Epithelial cell of esophagus (primary cell): ENCODE data around the gene STBD1.

Source experiments
- DNase-seq: peaks from one replicate; pipeline ENCODE4 v3.0.0; 2010; ENCODE audit warnings: low read depth
- H3K4me3 ChIP-seq: 2 replicates; pipeline ENCODE4 v1.5.1; 2011; ENCODE audit warnings: mild to moderate bottlenecking, low read length, control low read depth
- TF ChIP-seq, protein P1 (sequence below): IDR thresholded peaks from 2 replicates; pipeline ENCODE4 v1.5.1; 2011; ENCODE audit warnings: low read depth, mild to moderate bottlenecking, low read length, control low read depth, inconsistent platforms; ENCODE audit not compliant: insufficient read depth; ENCODE audit errors: missing control alignments

STBD1 gene

DNA sequence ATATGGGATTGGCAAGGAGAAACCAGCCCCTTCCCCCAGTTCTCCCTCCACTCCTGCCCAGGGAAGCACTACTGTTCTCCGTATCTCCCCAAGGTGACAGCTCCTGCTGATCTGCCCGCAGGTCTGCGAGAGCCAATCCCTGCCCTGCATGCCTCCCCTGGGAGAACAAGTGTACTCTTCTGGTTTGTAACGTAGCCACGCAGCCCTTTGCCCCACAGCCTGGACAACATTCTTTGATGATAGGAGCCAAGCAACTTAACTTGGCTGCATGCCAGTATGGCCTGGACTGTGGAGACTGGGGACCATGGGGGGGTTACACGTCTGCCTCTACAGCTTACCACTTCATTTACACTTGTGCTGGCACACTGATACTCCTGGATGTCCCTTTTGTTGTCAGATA lies 2.0 kb downstream of the STBD1 start:
- TF ChIP-seq, protein P1, sequence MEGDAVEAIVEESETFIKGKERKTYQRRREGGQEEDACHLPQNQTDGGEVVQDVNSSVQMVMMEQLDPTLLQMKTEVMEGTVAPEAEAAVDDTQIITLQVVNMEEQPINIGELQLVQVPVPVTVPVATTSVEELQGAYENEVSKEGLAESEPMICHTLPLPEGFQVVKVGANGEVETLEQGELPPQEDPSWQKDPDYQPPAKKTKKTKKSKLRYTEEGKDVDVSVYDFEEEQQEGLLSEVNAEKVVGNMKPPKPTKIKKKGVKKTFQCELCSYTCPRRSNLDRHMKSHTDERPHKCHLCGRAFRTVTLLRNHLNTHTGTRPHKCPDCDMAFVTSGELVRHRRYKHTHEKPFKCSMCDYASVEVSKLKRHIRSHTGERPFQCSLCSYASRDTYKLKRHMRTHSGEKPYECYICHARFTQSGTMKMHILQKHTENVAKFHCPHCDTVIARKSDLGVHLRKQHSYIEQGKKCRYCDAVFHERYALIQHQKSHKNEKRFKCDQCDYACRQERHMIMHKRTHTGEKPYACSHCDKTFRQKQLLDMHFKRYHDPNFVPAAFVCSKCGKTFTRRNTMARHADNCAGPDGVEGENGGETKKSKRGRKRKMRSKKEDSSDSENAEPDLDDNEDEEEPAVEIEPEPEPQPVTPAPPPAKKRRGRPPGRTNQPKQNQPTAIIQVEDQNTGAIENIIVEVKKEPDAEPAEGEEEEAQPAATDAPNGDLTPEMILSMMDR: no peak
- no peak overlapping the region for H3K4me3 ChIP-seq
- DNase-seq: no peak

DNA sequence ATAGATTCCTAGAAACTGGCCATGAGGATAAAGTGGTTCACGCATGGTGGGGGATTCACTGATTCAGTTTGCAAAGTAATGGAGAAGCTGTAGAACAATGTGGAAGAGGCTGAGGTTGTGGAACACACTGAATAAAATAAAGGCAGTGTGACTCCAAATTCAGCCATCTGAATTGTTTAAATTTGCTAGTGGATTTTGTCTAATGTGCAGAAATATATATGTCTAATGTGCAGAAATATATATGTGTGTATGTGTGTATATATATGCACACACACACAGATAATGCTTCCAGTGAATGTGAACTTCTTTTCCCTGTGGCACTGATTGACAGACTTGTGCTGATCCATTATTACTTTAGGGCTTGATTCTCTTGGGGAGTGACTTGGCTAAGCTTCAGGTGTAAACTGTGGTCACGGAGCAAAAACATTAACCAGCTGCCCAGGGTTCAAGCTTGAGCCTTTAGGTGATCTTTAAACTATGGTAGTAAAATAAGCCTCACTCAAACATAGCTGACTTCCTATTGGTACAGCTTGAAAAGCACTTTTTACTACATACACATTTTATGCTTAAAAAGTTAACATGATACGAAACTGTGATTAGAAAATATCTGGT lies 3.5 kb downstream of the STBD1 start:
- H3K4me3 ChIP-seq: no peak overlapping the region
- TF ChIP-seq, protein P1: no peak
- DNase-seq: no peak

DNA sequence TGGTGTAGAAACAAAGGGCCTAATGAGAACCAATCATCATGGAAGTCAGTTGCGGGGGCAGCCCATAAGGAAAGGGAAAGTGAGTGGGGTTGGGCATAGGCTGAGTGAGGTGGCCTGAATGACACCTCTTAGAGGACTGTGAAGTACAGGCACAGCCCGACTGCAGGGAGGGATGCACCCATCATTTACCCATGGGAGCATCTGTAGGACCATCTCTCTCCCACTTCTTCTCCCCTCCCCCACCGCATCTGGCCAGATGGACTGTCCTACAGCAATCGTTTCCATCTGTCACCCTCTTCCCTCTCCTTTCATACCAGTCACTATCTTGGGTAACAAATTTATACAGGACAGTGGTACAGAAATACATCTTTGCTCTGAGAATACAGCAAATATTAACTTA lies 4.2 kb downstream of the STBD1 start:
- TF ChIP-seq, protein P1: no peak
- H3K4me3 ChIP-seq: no peak overlapping the region
- no peak for DNase-seq

DNA sequence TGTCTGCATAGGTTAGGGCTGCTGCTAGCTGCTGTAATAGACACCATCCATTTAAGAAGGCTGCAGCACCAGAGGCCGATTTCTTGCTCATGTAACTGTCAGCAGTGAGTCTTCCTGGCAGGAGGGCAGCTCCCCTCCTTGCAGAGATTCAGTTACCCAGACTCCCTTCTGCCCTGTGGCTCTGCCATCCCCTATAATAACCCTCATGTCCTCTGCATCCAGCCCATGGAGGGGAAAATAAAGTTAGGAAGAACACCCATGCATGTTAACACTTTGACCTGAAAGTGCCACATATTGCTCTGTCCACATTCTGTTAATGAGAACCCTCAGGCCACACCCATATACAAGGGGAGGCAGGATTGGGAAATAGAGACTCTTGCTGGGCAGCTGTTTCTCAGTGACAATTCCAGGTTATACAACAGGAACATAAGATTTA lies 5.4 kb downstream of the STBD1 start:
- no peak for DNase-seq
- TF ChIP-seq, protein P1: no peak
- no peak overlapping the region for H3K4me3 ChIP-seq

DNA sequence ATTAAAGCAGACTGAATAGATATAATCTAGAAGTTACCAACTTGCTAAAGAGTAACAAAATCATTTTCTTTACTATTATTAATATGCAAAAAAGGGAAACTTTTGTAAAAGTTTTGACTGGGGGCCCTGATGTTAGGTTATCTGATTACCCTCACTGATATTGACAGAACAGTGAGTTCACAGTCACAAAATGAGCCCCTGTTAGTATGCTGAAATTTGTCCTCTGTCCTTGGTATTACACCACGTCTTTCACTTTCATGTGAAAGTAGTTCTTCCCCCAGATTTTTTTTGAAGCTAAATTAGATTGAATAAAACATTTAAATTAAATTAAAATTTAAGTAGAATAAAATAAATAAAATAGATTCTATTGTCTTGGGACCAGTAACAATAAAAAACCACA lies 5.9 kb downstream of the STBD1 start:
- DNase-seq: no peak
- TF ChIP-seq, protein P1: no peak
- H3K4me3 ChIP-seq: no peak overlapping the region

DNA sequence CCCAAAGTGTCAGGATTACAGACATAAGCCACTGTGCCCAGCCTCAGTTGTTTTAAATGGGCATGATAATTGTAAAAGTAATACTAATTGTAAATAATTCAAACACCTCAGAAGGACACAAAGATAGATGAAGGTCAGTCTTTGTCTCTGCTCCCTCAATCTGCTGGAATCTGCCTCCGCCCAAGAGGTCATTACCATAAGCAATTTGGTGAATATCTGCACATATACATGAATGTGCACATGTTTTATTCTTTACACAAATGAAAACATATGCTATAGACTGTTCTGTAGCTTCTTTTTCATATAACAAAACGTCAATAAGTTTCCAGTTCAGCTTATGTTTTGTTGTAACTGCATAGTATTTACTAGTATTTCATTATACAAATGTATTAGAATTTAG lies 7.0 kb downstream of the STBD1 start:
- DNase-seq: no peak
- TF ChIP-seq, protein P1: no peak
- no peak overlapping the region for H3K4me3 ChIP-seq

DNA sequence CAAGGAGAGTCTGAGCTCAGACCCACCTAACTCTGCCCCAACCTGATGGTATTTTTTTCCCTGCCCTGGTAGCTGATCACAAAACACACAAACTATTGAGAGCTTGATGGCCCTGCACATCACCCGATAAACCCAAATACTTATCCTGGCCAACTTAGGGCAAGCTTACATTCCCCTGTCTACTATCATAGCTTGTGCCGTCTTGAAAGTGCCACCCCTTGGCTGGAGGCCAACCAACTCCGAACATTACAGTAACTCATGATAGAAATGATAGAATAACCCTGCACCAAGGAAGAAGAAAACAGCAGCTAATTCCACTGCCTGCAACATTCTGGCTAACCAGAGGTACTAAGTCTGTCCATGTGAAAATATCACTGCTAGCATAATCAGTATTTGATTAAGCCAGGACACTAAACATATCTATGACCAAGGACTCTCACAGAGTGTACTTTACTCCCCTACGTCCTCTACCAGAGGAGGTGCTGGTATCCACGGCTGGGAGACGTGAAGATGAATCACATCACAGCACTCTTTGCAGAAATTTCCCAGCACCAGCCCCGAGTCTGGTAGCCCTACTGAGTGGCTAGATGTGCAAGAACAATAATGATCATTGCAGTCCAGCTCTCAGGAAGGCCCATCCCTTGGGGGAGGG lies 8.9 kb downstream of the STBD1 start:
- TF ChIP-seq, protein P1: no peak
- DNase-seq: no peak
- H3K4me3 ChIP-seq: no peak overlapping the region
